HuH-7 (cell line): ENCODE results near the gene SKOR1.

Source experiments
- DNase-seq: peaks from one replicate; pipeline ENCODE4 v3.0.0; 2011; ENCODE audit warnings: low spot score

Gene SKOR1

DNA sequence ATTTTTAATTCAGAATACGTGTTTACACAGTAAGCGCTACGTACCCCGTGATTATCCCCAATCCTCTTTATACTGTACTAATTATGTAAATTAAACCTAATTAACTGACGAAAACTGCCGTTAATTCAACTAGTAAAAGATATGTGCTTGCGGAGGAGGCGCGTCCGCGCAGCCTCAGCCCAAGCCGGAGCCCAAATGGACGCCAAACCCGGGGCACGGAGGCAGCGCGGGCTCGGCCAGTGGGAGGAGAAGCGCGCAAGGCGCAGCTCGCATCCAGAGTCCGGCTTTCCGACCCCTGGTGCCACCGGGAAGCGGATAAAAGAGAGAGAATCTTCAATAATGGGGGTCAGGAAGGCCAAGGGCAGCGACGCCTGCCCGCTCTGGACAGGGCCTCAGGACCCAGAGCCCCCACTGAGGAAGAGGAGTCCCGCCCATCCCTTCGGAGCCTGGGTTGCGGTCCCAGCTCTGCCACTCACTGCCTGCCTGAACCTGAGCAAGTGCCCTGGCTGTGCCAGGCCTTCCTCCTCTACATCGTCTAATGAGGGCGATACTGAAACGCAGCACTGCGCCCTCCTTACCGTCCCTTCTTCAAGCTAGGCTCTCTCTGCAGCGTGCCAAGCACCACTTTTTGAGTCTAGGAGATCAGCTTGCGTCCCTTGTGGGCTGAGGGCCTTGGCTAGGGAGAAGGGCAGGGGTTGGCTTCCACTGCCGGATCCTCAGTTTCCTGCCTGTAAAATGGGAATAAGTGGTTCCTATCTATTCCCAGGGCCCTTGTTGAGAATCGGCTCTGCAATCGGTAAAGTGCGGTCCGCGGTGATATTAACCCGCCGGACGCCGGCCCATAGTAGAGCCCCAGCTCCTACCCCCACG lies 5.0 kb upstream of the SKOR1 start:
- no peak for DNase-seq

- DNase-seq = peak; percentile 91
Observed at GRCh38 chr15:67820992-67821783, 4.1 kb upstream of the SKOR1 start.

- no peak for DNase-seq
Observed at GRCh38 chr15:67821784-67822440, 3.4 kb upstream of the SKOR1 start.

DNA sequence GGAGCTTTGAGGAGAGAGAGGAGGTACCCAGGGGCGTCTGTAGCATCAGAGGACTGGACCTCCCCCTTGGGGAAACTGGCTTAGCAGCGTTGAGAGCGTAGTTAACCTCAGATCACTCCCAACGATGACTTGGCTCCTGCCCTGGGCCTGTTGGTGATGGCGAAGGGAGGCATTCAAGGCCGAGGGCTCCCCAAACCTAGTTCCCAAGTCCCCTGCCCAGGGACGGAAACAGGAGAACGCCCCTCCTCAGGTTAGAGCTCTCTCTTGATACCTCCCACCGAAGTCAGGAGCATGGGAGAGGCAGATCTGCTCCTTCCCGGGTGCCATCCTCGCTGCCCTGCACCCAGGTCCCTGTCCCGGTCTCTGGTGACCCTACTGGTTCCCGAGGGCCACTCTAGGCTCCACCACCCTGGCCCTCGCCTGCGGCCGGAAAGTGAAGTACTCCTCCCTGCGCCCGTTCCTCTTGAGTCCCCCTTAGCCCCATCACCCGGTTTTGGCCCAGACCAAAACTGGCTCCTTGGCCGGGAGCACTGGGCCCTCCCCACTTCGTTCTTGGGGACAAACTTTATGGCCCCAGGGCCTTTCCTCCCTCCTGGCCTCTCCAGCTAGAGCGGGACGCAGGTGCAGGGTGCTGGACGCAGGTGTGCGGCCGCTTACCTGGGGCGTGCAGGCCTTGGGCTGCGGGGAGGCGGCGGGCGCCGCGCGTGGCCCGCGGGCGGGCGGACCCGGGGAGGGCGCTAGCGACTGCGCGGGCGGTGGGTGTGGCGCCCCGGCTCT lies 2.6 kb upstream of the SKOR1 start:
- DNase-seq = no peak

GRCh38 chr15:67823314-67824196 lies 1.8 kb upstream of the SKOR1 start:
- DNase-seq = peak; percentile 68

GRCh38 chr15:67824197-67824968 lies 926 bp upstream of the SKOR1 start:
- DNase-seq = peak; percentile 58

DNA sequence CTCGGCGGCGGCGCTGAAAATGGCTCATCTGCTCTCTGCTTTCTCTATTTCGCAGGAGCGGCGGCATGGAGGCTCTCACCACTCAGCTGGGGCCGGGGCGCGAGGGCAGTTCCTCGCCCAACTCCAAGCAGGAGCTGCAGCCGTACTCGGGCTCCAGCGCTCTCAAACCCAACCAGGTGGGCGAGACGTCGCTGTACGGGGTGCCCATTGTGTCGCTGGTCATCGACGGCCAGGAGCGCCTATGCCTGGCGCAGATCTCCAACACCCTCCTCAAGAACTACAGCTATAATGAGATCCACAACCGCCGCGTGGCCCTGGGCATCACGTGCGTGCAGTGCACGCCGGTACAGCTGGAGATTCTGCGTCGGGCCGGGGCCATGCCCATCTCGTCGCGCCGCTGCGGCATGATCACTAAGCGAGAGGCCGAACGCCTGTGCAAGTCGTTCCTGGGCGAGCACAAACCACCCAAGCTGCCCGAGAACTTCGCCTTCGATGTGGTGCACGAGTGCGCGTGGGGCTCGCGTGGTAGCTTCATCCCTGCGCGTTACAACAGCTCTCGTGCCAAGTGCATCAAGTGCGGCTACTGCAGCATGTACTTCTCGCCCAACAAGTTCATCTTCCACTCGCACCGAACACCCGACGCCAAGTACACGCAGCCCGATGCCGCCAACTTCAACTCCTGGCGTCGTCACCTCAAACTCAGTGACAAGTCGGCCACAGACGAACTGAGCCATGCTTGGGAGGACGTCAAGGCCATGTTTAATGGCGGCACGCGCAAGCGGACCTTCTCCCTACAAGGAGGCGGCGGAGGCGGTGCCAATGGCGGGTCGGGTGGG lies 790 bp downstream of the SKOR1 start:
- no peak for DNase-seq

GRCh38 chr15:67826717-67827561 lies 1.6 kb downstream of the SKOR1 start:
- DNase-seq = no peak

DNA sequence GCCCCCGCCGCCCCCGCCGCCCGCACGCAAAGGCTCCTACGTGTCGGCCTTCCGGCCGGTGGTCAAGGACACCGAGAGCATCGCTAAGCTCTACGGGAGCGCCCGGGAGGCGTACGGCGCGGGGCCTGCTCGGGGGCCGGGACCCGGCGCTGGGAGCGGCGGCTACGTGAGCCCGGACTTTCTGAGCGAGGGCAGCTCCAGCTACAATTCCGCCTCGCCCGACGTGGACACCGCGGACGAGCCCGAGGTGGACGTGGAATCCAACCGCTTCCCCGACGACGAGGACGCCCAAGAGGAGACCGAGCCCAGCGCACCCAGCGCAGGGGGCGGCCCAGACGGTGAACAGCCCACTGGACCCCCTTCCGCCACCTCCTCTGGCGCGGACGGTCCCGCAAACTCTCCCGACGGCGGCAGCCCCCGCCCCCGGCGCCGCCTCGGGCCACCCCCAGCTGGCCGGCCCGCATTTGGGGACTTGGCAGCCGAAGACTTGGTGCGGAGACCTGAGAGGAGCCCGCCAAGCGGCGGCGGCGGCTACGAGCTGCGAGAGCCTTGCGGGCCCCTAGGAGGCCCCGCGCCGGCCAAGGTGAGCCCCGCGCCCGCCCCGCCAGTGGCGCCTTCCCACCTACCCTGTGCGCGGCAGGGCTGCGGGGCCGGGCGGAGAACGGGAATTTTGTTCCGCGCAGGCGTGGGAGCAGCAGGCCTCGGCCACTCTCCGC lies 2.4 kb downstream of the SKOR1 start:
- DNase-seq = no peak

DNA sequence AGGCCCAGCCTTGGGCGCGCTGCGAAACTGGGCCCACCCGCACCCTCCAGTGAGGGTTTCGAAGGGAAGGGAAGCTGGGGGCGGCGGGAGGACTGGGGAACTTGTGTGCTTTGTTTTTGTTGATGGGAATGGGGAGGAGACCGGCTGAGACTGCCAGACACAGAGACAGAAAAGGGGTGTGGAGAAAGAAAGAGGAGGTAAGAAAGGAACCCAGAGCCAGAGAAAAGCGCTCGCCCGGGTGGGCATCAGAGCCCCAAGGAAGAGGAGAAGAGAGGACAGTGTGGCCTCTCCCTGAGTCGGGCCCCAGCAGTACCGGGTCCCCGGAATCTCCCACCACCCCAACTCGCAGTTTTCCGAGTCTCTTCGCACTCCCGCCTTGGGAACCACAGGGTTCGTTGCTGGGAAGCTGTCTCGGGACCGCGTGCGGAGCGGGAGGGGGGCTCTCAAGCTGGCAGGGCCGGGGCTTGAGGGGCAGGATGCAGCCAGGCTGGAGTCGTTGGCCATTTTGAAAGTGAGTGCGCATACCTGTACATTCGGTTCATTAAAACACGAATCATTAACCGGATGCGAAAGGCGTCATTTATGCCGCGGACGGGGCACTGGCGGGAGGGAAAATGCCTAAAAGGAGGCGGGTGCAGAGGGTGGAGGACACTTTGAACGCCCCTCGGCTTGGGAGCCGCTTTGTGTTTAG lies 3.1 kb downstream of the SKOR1 start:
- DNase-seq = no peak

DNA sequence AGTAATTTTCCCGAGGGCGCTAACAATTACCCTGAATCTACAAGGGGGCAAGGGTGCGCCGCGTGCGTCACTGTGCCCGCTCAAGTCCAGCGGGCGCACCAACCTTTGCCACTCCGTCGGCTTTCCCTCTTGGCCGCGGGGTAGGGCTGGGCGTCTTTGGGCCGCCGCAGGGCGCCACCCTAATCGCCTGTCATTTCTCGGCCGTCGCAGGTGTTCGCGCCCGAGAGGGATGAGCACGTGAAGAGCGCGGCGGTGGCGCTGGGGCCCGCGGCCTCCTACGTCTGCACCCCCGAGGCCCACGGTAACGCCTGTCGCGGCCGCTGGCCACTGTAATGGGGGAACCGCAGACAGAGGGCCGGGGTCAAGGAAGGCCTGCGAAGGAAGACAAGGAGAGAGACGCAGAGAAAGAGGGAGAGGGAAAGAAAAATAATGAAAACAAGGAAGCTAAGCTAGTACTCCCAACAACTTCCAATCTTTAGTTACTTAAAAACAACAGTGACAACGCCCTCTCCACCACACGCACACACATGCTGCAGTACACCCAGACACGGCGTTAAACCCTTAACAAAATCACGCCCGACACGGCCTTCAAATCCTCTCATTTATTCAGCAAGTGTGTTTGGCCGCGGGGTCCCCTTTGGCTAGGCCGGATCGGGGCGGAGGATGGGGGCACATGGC lies 3.8 kb downstream of the SKOR1 start:
- DNase-seq = no peak

- no peak for DNase-seq
Observed at GRCh38 chr15:67829647-67830504, 4.6 kb downstream of the SKOR1 start.

- no peak for DNase-seq
Observed at GRCh38 chr15:67831363-67831762, 6.1 kb downstream of the SKOR1 start.

DNA sequence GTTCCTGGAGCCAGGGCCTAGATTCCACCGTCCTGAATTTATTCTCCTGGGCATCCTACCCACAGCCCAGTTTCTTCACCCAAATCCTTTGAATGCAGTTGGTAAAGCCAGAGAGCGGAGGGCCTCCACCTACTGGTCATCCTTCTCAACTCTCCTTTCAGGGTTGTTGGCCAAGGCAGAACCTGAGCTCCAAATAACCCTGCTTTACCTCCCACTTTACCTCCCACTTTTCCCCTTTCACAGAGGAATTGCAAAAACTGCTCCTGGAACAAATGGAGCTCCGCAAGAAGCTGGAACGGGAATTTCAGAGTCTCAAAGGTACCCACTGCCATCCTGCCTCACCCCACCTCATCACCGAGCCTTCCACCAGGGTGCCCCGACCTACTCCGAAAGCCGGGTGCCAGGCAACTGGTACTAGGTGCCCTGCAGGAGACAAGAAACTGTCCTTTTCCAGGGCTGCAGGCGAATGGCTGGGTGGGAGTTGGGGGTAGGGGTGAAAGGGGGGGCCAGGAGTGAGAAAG lies 6.8 kb downstream of the SKOR1 start:
- DNase-seq = peak; percentile 79
